Measurements from ENCODE around the gene ST8SIA2. TPM values are rescaled to one million over a fixed set of nuclear protein-coding genes. Genes with fewer than 3 reads are reported as not detected.

Gene ST8SIA2
- total RNA-seq, 1 donor from 2014 or later: 27.4 TPM

GRCh38 chr15:92485441-92485840, 91.8 kb downstream of the ST8SIA2 start:
- no peak overlapping the region for H3K4me3 Mint-ChIP-seq
- H3K9me3 Mint-ChIP-seq: peaks cover 4% of the 10 kb centered on the region
- no peaks in the 10 kb centered on the region for H3K4me1 Mint-ChIP-seq
- no peak for TF ChIP-seq CTCF (conservative IDR thresholded peaks at IDR 0.05)
- no peak for DNase-seq (ENCODE audit: low read depth, low spot score)
- H3K27ac Mint-ChIP-seq (ENCODE audit: unreplicated experiment): peak overlapping the region; percentile 5
- H3K36me3 Mint-ChIP-seq (ENCODE audit: low read depth): peaks cover 5% of the 10 kb centered on the region
- peaks cover 3% of the 10 kb centered on the region for H3K27me3 Mint-ChIP-seq (ENCODE audit: low read depth)

GRCh38 chr15:92492551-92493115, 99.0 kb downstream of the ST8SIA2 start:
- no peaks in the 10 kb centered on the region for H3K27me3 Mint-ChIP-seq (ENCODE audit: low read depth)
- no peak overlapping the region for H3K27ac Mint-ChIP-seq (ENCODE audit: unreplicated experiment)
- H3K4me1 Mint-ChIP-seq: peaks cover 19% of the 10 kb centered on the region
- peaks cover 9% of the 10 kb centered on the region for H3K36me3 Mint-ChIP-seq (ENCODE audit: low read depth)
- H3K4me3 Mint-ChIP-seq: no peak overlapping the region
- no peak for DNase-seq (ENCODE audit: low read depth, low spot score)
- no peak for TF ChIP-seq CTCF (conservative IDR thresholded peaks at IDR 0.05)
- H3K9me3 Mint-ChIP-seq: peaks cover 4% of the 10 kb centered on the region

- Mint-ChIP-seq H3K36me3 (ENCODE audit: low read depth) (peaks cover 6% of the 10 kb centered on the region), H3K27ac (ENCODE audit: unreplicated experiment) (peak overlapping the region; percentile 46), H3K4me1 (peaks cover 24% of the 10 kb centered on the region), H3K9me3 (peaks cover 4% of the 10 kb centered on the region), H3K4me3 (no peak overlapping the region), H3K27me3 (ENCODE audit: low read depth) (no peaks in the 10 kb centered on the region)
- no peak for DNase-seq (ENCODE audit: low read depth, low spot score)
- no peak for TF ChIP-seq CTCF (conservative IDR thresholded peaks at IDR 0.05)
Measured at GRCh38 chr15:92494806-92495336, 101.2 kb downstream of the ST8SIA2 start.

- Mint-ChIP-seq H3K4me1 (peaks cover 30% of the 10 kb centered on the region), H3K27ac (ENCODE audit: unreplicated experiment) (peak overlapping the region; percentile 46), H3K4me3 (no peak overlapping the region), H3K36me3 (ENCODE audit: low read depth) (peaks cover 5% of the 10 kb centered on the region), H3K27me3 (ENCODE audit: low read depth) (no peaks in the 10 kb centered on the region), H3K9me3 (no peaks in the 10 kb centered on the region)
- TF ChIP-seq CTCF (conservative IDR thresholded peaks at IDR 0.05): no peak
- no peak for DNase-seq (ENCODE audit: low read depth, low spot score)
Measured at GRCh38 chr15:92495446-92495845, 101.8 kb downstream of the ST8SIA2 start.

- H3K9me3 Mint-ChIP-seq: peaks cover 3% of the 10 kb centered on the region
- H3K27ac Mint-ChIP-seq (ENCODE audit: unreplicated experiment): no peak overlapping the region
- H3K4me3 Mint-ChIP-seq: peak overlapping the region; percentile 20
- no peaks in the 10 kb centered on the region for H3K27me3 Mint-ChIP-seq (ENCODE audit: low read depth)
- H3K4me1 Mint-ChIP-seq: peaks cover 26% of the 10 kb centered on the region
- DNase-seq (ENCODE audit: low read depth, low spot score): no peak
- TF ChIP-seq CTCF (conservative IDR thresholded peaks at IDR 0.05): no peak
- H3K36me3 Mint-ChIP-seq (ENCODE audit: low read depth): no peaks in the 10 kb centered on the region
Measured at GRCh38 chr15:92499731-92500530, 106.2 kb downstream of the ST8SIA2 start.

All from neural crest cell (in vitro differentiated cells).